Spleen (tissue), 7 donors: Measurements from ENCODE around the gene TRIM71.

Source experiments
- POLR2A ChIP-seq, 3 donors: fragments of 450-650 bp; IDR thresholded peaks; one replicate each; pipeline ENCODE4 v1.5.1; 2017; ENCODE audit warnings: antibody characterized with exemption in 3 of 3, mild to moderate bottlenecking in 1 of 3
- POLR2AphosphoS5 ChIP-seq, 3 donors: sonication (generic); formaldehyde crosslinking; IDR thresholded peaks; one replicate each; pipeline ENCODE4 v1.5.1; 2017; ENCODE audit warnings: antibody characterized with exemption in 3 of 3
- TF ChIP-seq, protein P1 (sequence below), 11 experiments: fragments of 200-600 bp in 7 of 11; fragments of 450-650 bp in 4 of 11; sonication (generic) in 4 of 11; IDR thresholded peaks in 8 of 11; conservative IDR thresholded peaks in 3 of 11; 1 replicate in 7 of 11; 2 replicates in 4 of 11; pipeline versions ENCODE4 v1.4.0 to v1.8.0; 2016 to 2021; ENCODE audit warnings: antibody characterized with exemption in 11 of 11, inconsistent platforms in 4 of 11, mild to moderate bottlenecking in 1 of 11
- donor health status: DM: no; HTN: no; CAD: no; lungs with moderate emphysema.
- donor health status: DM: no; HTN: no; CAD: no.
- donor health status: DM: no; HTN: no; CAD: no.

DNA sequence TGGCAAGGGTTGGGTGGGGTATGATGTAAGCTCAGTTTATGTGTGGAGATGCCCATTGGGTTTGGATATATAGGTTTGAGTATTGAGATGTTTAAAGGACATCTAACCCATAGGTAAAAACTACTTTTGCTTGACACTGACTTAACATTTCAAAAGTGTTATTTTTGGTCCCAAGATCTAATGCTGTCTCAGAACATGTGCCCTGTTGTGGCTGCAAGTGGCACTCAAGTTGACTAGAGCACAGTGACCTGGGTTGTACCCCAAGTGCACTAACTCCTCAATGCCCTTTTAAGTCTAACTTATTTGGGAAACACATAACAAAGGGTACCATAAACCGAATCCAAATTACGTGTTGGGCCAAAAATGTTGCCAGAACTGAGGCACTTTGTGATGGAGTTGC lies 77.2 kb downstream of the TRIM71 start:
- no peak for TF ChIP-seq POLR2A (IDR thresholded peaks at IDR 0.05)
- TF ChIP-seq, protein P1, sequence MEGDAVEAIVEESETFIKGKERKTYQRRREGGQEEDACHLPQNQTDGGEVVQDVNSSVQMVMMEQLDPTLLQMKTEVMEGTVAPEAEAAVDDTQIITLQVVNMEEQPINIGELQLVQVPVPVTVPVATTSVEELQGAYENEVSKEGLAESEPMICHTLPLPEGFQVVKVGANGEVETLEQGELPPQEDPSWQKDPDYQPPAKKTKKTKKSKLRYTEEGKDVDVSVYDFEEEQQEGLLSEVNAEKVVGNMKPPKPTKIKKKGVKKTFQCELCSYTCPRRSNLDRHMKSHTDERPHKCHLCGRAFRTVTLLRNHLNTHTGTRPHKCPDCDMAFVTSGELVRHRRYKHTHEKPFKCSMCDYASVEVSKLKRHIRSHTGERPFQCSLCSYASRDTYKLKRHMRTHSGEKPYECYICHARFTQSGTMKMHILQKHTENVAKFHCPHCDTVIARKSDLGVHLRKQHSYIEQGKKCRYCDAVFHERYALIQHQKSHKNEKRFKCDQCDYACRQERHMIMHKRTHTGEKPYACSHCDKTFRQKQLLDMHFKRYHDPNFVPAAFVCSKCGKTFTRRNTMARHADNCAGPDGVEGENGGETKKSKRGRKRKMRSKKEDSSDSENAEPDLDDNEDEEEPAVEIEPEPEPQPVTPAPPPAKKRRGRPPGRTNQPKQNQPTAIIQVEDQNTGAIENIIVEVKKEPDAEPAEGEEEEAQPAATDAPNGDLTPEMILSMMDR (IDR thresholded peaks at IDR 0.05 in 8 of 11, conservative IDR thresholded peaks at IDR 0.05 in 3 of 11): no peak
- no peak for TF ChIP-seq POLR2AphosphoS5 (IDR thresholded peaks at IDR 0.05)
